Bronchus fibroblast of lung (primary cell): ENCODE data around the gene ASMT. TPM values are rescaled to one million over a fixed set of nuclear protein-coding genes. Genes with fewer than 3 reads are reported as not detected.

Experiments
- total RNA-seq: library from RNA; depleted of rRNA; stranded (reverse); fragments of >200 nt; gene quantifications from 2 replicates; pipeline ENCODE4 v1.2.3, GENCODE V29; 2015

ASMT gene, protein sequence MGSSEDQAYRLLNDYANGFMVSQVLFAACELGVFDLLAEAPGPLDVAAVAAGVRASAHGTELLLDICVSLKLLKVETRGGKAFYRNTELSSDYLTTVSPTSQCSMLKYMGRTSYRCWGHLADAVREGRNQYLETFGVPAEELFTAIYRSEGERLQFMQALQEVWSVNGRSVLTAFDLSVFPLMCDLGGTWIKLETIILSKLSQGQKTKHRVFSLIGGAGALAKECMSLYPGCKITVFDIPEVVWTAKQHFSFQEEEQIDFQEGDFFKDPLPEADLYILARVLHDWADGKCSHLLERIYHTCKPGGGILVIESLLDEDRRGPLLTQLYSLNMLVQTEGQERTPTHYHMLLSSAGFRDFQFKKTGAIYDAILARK
- not detected in 2 replicates for total RNA-seq

DNA sequence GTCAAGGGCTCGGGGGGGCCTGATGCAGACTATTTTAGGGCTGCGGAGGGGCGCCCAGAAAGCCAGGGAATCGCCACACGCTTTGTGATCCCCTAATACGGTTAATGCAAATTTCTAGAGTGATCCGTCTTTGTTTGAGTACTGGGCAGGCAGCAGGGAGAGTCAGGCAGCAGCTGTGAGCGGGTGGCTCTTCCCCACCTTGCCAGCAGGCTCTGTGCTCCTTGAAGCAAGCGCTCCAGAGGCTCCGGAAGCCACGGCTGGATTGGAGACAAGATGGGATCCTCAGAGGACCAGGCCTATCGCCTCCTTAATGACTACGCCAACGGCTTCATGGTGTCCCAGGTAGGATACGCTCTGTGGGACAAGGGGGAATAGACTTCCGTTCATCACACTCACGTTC is at the start of gene ASMT:
TSS of gene ASMT (plus strand) at position 133 of the 400 bp plus-strand sequence. CDS start at position 274, 141 bp downstream.

DNA sequence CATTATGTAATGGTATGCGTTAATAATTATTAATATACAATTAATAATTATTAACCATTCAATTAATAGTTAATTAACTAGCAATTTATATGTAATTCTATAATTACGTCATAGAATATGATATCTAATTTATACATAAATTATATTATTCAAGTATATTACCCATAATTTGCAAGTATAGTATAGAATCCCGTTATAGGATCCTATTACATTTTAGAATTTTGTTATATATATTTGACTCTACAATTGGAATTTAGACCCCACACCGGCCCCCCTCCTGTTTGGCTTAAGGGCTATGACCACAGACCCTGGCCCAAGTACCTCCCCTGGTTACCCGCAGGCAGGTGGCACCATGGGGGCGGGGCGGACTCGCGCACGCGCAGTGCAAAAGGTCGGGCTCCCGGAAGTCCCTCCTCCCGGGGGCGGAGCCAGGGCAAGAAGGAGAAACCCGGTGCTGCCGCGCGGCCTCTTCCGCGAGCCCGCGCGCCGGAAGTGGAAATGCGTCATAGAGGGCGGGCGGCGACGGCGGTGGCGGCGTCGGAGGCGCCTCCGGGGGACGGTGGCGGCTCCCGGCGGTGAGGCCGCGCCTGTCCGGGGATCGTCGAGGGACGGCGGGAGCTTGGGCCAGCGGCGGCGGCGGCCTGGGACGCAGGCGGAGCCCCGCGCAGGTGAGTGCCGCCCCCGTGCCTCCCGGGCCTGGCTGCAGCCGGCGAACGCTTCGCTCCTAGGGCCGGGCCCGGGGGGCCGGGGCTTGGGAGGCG is 23.6 kb upstream of the ASMT start, which contains the start of gene AKAP17A:
TSS of gene AKAP17A (plus strand) at position 503 of the 761 bp plus-strand sequence. CDS start 1,859 bp downstream, outside the sequence.

Other genes starting within 250 kb of the ASMT start
- 368 and 429 TPM in 2 replicates for gene SLC25A6, start 222.9 kb upstream of the ASMT start, total RNA-seq
- 38.3 and 44.7 TPM in 2 replicates for gene ASMTL, start 162.2 kb upstream of the ASMT start, total RNA-seq
- gene P2RY8, start 77.9 kb upstream of the ASMT start, total RNA-seq, result not detected in 2 replicates
- 19.5 and 20.2 TPM in 2 replicates for gene AKAP17A, start 23.5 kb upstream of the ASMT start, total RNA-seq